Measurements from ENCODE around the gene GMDS. TPM values are rescaled to one million over a fixed set of nuclear protein-coding genes. Genes with fewer than 3 reads are reported as not detected.

Gene GMDS
- total and polyA plus RNA-seq, 2 of the 13 experiments (the other 11 are each of a cell fraction or from before 2014, with no cell fraction given), result 64.4 to 112 TPM

DNA sequence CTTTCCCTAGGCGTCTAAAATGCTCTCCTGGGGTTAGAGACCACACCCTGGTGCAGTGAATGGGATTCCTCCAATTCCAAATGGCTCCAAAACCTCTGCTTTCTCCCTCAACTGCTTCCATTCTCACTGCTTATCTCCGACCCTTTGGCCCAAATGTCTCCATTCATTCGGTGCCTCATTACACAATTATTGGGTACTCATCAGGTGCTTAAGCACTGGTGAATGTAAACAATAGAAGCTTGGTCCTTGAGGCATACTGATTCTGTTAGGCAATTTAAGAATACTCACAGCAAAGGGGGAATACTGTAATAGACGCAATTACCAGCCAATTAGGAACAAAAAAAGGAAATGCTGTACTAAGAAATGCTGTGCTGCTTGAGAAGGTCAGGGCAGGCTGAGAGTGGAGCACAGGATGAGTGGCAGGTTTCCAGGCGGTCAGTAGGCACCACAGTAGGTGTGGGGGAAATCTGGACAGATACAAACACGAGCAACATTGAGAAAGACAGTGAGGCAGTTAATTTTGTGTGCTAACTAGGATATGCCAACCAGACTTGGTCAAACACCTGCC is 23.0 kb downstream of the GMDS start (continued):
- TF ChIP-seq, protein P1, sequence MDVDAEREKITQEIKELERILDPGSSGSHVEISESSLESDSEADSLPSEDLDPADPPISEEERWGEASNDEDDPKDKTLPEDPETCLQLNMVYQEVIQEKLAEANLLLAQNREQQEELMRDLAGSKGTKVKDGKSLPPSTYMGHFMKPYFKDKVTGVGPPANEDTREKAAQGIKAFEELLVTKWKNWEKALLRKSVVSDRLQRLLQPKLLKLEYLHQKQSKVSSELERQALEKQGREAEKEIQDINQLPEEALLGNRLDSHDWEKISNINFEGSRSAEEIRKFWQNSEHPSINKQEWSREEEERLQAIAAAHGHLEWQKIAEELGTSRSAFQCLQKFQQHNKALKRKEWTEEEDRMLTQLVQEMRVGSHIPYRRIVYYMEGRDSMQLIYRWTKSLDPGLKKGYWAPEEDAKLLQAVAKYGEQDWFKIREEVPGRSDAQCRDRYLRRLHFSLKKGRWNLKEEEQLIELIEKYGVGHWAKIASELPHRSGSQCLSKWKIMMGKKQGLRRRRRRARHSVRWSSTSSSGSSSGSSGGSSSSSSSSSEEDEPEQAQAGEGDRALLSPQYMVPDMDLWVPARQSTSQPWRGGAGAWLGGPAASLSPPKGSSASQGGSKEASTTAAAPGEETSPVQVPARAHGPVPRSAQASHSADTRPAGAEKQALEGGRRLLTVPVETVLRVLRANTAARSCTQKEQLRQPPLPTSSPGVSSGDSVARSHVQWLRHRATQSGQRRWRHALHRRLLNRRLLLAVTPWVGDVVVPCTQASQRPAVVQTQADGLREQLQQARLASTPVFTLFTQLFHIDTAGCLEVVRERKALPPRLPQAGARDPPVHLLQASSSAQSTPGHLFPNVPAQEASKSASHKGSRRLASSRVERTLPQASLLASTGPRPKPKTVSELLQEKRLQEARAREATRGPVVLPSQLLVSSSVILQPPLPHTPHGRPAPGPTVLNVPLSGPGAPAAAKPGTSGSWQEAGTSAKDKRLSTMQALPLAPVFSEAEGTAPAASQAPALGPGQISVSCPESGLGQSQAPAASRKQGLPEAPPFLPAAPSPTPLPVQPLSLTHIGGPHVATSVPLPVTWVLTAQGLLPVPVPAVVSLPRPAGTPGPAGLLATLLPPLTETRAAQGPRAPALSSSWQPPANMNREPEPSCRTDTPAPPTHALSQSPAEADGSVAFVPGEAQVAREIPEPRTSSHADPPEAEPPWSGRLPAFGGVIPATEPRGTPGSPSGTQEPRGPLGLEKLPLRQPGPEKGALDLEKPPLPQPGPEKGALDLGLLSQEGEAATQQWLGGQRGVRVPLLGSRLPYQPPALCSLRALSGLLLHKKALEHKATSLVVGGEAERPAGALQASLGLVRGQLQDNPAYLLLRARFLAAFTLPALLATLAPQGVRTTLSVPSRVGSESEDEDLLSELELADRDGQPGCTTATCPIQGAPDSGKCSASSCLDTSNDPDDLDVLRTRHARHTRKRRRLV (CRISPR knock-in tag; IDR thresholded peaks at IDR 0.05), result no peak
- TF ChIP-seq PTBP1 (IDR thresholded peaks at IDR 0.05; ENCODE audit: low read depth, low read length, poor library complexity, severe bottlenecking) (no peak), ZMYM2 (CRISPR knock-in tag; IDR thresholded peaks at IDR 0.05) (no peak), NFE2 (CRISPR knock-in tag; IDR thresholded peaks at IDR 0.05) (no peak), ZNF350 (CRISPR knock-in tag; IDR thresholded peaks at IDR 0.05; ENCODE audit: borderline replicate concordance, low read depth) (no peak), ZNF790 (CRISPR knock-in tag; IDR thresholded peaks at IDR 0.05; ENCODE audit: borderline replicate concordance) (no peak), LCORL (IDR thresholded peaks at IDR 0.05) (no peak), LCORL (CRISPR knock-in tag; IDR thresholded peaks at IDR 0.05) (no peak), SETDB1 (CRISPR knock-in tag; IDR thresholded peaks at IDR 0.05; ENCODE audit: borderline replicate concordance) (no peak), ZNF431 (CRISPR knock-in tag; IDR thresholded peaks at IDR 0.05; ENCODE audit: borderline replicate concordance, low read depth) (no peak), SOX6 (IDR thresholded peaks at IDR 0.05) (no peak), SOX6 (CRISPR knock-in tag; IDR thresholded peaks at IDR 0.05) (0 out of 2 replicates have a peak, but pooled peaks have one; percentile 24), MXD4 (CRISPR knock-in tag; IDR thresholded peaks at IDR 0.05) (no peak), ZNF501 (CRISPR knock-in tag; IDR thresholded peaks at IDR 0.05) (no peak), ZKSCAN8 (CRISPR knock-in tag; IDR thresholded peaks at IDR 0.05; ENCODE audit: borderline replicate concordance) (peak; percentile 39; the same call in 1 of the 2 replicates), REPIN1 (CRISPR knock-in tag; IDR thresholded peaks at IDR 0.05; ENCODE audit: borderline replicate concordance, low read depth) (no peak), U2AF1 (optimal IDR thresholded peaks at IDR 0.05; ENCODE audit: low read depth, low read length) (no peak), ZNF547 (CRISPR knock-in tag; IDR thresholded peaks at IDR 0.05) (no peak)
- TF ChIP-seq, protein P2, sequence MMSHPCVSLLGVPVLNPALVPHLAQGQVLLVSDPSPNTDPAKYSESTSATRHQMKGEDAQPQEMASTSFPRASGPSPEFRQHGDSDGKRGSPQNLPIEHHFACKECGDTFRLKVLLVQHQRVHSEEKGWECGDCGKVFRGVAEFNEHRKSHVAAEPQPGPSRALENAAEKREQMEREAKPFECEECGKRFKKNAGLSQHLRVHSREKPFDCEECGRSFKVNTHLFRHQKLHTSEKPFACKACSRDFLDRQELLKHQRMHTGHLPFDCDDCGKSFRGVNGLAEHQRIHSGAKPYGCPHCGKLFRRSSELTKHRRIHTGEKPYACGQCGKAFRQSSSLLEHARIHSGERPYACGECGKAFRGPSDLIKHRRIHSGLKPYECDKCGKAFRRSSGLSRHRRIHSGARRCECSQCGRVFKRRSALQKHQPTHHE (CRISPR knock-in tag; IDR thresholded peaks at IDR 0.05; ENCODE audit: borderline replicate concordance), result no peak
- TF ChIP-seq, protein P3, sequence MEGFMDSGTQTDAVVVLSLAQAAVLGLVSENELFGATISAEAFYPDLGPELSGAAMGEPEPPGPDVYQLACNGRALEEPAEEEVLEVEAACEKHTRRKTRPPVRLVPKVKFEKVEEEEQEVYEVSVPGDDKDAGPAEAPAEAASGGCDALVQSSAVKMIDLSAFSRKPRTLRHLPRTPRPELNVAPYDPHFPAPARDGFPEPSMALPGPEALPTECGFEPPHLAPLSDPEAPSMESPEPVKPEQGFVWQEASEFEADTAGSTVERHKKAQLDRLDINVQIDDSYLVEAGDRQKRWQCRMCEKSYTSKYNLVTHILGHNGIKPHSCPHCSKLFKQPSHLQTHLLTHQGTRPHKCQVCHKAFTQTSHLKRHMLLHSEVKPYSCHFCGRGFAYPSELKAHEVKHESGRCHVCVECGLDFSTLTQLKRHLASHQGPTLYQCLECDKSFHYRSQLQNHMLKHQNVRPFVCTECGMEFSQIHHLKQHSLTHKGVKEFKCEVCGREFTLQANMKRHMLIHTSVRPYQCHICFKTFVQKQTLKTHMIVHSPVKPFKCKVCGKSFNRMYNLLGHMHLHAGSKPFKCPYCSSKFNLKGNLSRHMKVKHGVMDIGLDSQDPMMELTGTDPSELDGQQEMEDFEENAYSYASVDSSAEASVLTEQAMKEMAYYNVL (CRISPR knock-in tag; IDR thresholded peaks at IDR 0.05; ENCODE audit: borderline replicate concordance), result 0 out of 2 replicates have a peak, but pooled peaks have one; percentile 31
- TF ChIP-seq, protein P4, sequence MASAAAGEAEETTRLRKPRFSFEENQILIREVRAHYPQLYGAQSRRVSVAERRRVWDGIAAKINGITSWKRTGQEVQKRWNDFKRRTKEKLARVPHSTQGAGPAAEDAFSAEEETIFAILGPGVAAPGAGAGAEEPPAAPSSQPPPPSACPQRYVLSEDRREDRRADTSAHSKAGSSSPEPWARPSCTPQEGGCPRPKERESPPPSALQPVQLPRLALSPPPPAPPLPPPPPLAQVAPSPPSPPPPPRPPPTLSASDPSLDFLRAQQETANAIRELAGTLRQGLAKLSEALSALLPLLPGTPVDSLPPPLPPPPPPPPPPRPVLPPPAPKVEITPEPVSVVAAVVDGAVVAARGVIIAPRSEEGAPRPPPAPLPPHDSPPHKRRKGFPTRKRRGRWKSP (CRISPR knock-in tag; IDR thresholded peaks at IDR 0.05), result no peak
